Ovary (tissue), 9 donors: ENCODE data around the gene FEM1C. TPM values are rescaled to one million over a fixed set of nuclear protein-coding genes. Genes with fewer than 3 reads are reported as not detected.

Experiments
- DNase-seq, 5 donors: peaks; one replicate each; pipeline ENCODE4 v3.0.0-alpha.2; 2019 to 2020
- H3K27ac ChIP-seq, 2 donors: fragments of 200-600 bp; one replicate each; pipeline versions ENCODE4 v1.5.1 to v1.8.0; 2019 to 2022
- H3K27me3 ChIP-seq: fragments of 200-600 bp; one replicate; pipeline ENCODE4 v1.8.0; 2022
- H3K36me3 ChIP-seq: fragments of 200-600 bp; sonication (generic); one replicate; pipeline ENCODE4 v1.5.1; 2019
- H3K4me1 ChIP-seq: one replicate; pipeline ENCODE4 v1.8.1; 2013; ENCODE audit warnings: mild to moderate bottlenecking, moderate library complexity; ENCODE audit not compliant: insufficient read depth
- H3K4me3 ChIP-seq: fragments of 200-600 bp; sonication (generic); one replicate; pipeline ENCODE4 v1.5.1; 2017
- H3K9me3 ChIP-seq, 2 donors: fragments of 200-600 bp in 1 of 2; sonication (generic) in 1 of 2; one replicate each; pipeline versions ENCODE4 v1.5.1 to v1.8.1; 2013 to 2019; ENCODE audit warnings: mild to moderate bottlenecking in 1 of 2, moderate library complexity in 1 of 2
- EP300 ChIP-seq: sonication (generic); formaldehyde crosslinking; IDR thresholded peaks from one replicate; pipeline ENCODE4 v1.6.1; 2017; ENCODE audit warnings: antibody characterized with exemption
- POLR2A ChIP-seq: fragments of 450-650 bp; IDR thresholded peaks from one replicate; pipeline ENCODE4 v1.6.1; 2017; ENCODE audit warnings: antibody characterized with exemption, mild to moderate bottlenecking, moderate library complexity
- WGBS, 3 donors: extraction: QIAGEN DNeasy Blood & Tissue Kit in 1 of 3; methylation state at CpG; one replicate each; pipeline versions ENCODE4 v1.1.5 to v1.1.7; 2013 to 2017; 5-methylcytosine and 5-hydroxymethylcytosine counted together
- intact Hi-C, 4 donors: fragments of 100-400 bp; cut with DNase I; formaldehyde crosslinking; loops; one replicate each; pipeline versions ENCODE4 v1.11.0 to v1.15.1; 2022 to 2023
- polyA plus RNA-seq, 2 donors: library from polyadenylated mRNA; stranded (reverse); fragments of 200-250 nt in 1 of 2; fragments of 350-450 nt in 1 of 2; fragmentation: Illumina TruSeq in 1 of 2; extraction: RNeasy Lipid Tissue Mini Kit (QIAGEN cat#74804) in 1 of 2; gene quantifications; one replicate each; pipeline ENCODE4 v1.2.3, GENCODE V29; 2013 to 2014
- total RNA-seq, 7 donors: library from RNA; depleted of rRNA in 2 of 7; stranded (reverse); fragments of >200 nt in 2 of 7; fragmentation: NEBNext Ultra II Directional in 3 of 7; extraction: Animal tissue kit (Norgen Biotek cat#: 25700) in 3 of 7; gene quantifications; one replicate each; pipeline versions ENCODE4 v1.1.0 to v1.2.4, GENCODE V29; 2016 to 2023
- TF ChIP-seq, protein P1 (sequence below), 3 donors: fragments of 450-650 bp in 2 of 3; fragments of 200-600 bp in 1 of 3; IDR thresholded peaks; one replicate each; pipeline versions ENCODE4 v1.5.1 to v1.8.0; 2016 to 2022; ENCODE audit warnings: antibody characterized with exemption in 3 of 3, mild to moderate bottlenecking in 1 of 3
- donor health status: DM: no; HTN: no; CAD: no; lungs with moderate emphysema.
- donor health status: DM: no; HTN: no; CAD: no.
- donor health status: Bipolar disorder and iron deficiency.
- donor health status: DM: yes; HTN: yes; CAD: no.
- donor health status: DM: no; HTN: no; CAD: no.
- donor health status: DM: yes; HTN: yes; CAD: no.

Gene FEM1C
- total and polyA plus RNA-seq, 9 donors, result 6.5 to 16.6 (median 14.5) TPM

DNA sequence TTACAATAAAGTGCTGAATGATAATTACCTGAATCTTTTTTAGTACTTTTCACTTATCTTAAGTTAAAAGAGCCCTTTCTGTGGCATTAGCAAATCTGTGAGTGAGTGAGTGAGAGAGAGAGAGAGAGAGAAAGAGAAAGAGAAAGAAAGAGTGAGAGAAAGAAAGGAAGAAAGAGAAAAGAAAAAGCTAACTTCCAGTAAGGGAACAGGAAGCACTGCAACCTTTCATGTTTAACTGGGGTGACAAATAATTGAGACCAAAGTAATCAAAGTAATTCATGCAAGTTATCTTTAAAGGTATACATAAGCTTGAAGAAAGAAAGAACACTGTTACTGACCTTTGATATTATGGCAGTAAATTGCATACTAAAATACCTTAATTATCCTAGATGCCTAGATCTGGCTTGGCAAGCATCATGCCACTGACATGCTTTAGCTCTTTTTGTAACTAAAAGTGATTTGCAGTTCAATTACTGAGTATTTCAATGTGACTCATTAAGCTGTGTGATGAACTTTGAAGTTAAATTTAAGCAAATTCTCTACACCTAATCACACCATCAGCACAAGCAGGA, 21.7 kb downstream of the FEM1C start:
- Histone ChIP-seq H3K27me3 (no peaks in the 10 kb centered on the region), H3K4me3 (no peak overlapping the region), H3K4me1 (peaks cover 3% of the 10 kb centered on the region), H3K36me3 (no peaks in the 10 kb centered on the region), H3K27ac (no peak overlapping the region), H3K9me3 (no peaks in the 10 kb centered on the region)
- intact Hi-C loops, result no loop called here
- TF ChIP-seq POLR2A (no peak), EP300 (no peak)
- TF ChIP-seq, protein P1, sequence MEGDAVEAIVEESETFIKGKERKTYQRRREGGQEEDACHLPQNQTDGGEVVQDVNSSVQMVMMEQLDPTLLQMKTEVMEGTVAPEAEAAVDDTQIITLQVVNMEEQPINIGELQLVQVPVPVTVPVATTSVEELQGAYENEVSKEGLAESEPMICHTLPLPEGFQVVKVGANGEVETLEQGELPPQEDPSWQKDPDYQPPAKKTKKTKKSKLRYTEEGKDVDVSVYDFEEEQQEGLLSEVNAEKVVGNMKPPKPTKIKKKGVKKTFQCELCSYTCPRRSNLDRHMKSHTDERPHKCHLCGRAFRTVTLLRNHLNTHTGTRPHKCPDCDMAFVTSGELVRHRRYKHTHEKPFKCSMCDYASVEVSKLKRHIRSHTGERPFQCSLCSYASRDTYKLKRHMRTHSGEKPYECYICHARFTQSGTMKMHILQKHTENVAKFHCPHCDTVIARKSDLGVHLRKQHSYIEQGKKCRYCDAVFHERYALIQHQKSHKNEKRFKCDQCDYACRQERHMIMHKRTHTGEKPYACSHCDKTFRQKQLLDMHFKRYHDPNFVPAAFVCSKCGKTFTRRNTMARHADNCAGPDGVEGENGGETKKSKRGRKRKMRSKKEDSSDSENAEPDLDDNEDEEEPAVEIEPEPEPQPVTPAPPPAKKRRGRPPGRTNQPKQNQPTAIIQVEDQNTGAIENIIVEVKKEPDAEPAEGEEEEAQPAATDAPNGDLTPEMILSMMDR (IDR thresholded peaks at IDR 0.05), result no peak
- DNase-seq, result no peak

DNA sequence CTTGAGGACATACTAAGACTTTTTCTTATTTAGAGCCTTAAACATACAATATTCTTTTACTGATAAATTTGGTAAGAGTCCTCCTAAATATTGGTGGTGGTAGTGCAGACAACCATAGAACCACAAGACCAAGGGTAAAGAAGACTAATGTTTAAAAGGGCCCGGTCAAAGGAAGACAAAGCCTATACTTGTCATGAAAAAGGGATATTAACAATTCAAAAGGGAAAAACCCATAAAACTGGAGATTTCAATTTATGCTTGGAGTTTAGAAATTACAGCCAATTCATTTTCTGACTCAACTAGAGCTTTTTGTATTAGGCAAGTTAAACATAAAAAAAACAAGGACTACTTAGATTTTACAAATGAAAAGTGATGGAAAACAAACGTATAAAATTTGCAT, 24.4 kb downstream of the FEM1C start:
- intact Hi-C loops, result no loop called here
- 90 to 93% (median 92%) methylated on average over 2 of the region's 2 CpGs for WGBS, 3 donors

DNA sequence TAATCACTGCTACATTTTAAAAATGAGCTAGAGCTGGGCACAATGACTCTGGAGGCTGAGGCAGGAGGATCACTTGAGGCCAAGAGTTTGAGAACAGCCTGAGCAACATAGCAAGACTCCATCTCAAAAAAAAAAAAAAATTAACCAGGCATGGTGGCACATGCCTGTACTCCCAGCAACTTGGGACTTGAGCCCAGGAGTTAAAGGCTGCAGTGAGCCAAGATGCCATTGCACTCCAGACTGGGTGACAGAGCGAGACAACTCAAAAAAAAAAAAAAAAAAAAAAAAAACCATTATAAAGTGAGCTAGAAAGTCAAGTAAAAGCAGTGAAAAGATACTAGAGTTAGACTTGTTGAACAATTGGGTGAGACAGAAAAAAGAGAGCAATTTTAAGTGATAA, 28.2 kb downstream of the FEM1C start:
- intact Hi-C loops, result no loop called here
- Histone ChIP-seq H3K9me3 (no peaks in the 10 kb centered on the region), H3K36me3 (no peaks in the 10 kb centered on the region), H3K4me1 (no peaks in the 10 kb centered on the region), H3K27me3 (no peaks in the 10 kb centered on the region), H3K4me3 (no peak overlapping the region), H3K27ac (no peak overlapping the region)
- no peak for DNase-seq
- no peak for TF ChIP-seq POLR2A
- 90 to 96% (median 96%) methylated on average over 1 of the region's 1 CpG for WGBS, 3 donors

More for the DNA sequence above, 24.4 kb downstream of the FEM1C start:
- Histone ChIP-seq H3K4me3 (no peak overlapping the region), H3K36me3 (no peaks in the 10 kb centered on the region), H3K9me3 (no peaks in the 10 kb centered on the region), H3K27me3 (no peaks in the 10 kb centered on the region), H3K4me1 (no peaks in the 10 kb centered on the region), H3K27ac (no peak overlapping the region)
- DNase-seq, result no peak
- TF ChIP-seq, protein P1 (IDR thresholded peaks at IDR 0.05), result no peak
- TF ChIP-seq POLR2A (no peak), EP300 (no peak)

DNA sequence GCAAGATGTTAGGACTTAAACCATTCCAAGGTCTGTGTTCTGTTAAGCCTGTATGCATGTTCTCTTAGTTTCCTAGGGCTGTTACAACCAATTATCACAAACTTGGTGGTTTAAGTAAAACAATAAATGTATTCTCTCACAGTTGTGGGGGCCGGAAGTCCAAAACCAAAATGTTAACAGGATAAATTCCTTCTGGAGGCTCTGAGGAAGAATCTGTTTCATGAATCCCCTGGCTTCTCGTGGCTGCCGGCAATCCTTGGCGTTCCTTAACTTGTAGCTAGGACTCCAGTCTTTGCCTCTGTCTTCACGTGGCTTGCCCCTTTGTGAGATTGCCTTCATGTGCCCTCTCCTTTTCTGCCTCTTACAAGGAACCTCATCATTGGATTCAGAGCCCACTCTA, 30.4 kb downstream of the FEM1C start:
- Histone ChIP-seq H3K9me3 (no peaks in the 10 kb centered on the region), H3K4me1 (no peaks in the 10 kb centered on the region), H3K4me3 (no peak overlapping the region), H3K27me3 (no peaks in the 10 kb centered on the region), H3K27ac (no peak overlapping the region), H3K36me3 (no peaks in the 10 kb centered on the region)
- TF ChIP-seq POLR2A, result no peak
- TF ChIP-seq, protein P1 (IDR thresholded peaks at IDR 0.05), result no peak
- no peak for TF ChIP-seq EP300
- intact Hi-C loops, result no loop called here
- WGBS, 3 donors, result 81 to 89% (median 86%) methylated on average over 5 of the region's 5 CpGs
- no peak for DNase-seq

DNA sequence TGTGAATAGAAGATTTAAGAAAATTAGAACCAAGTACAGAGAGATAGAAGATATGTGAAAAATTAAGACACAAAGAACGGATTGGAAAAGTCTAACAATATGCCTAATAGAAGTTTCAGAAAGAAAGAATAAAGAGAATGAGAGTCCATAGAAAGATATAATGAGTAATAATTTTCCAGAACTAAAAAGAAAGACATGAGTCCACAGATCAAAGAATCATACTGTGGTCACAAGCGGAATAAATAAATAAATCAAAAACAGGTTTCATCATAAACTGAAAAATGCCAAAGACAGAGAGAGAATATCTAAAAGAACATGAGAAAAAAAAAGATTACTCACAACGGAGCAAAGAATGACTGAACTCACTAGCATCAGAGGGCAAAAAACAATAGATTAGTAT, 32.9 kb downstream of the FEM1C start:
- intact Hi-C loops, result no loop called here
- Histone ChIP-seq H3K27ac (no peak overlapping the region), H3K4me3 (no peak overlapping the region), H3K9me3 (no peaks in the 10 kb centered on the region), H3K27me3 (no peaks in the 10 kb centered on the region), H3K4me1 (no peaks in the 10 kb centered on the region), H3K36me3 (no peaks in the 10 kb centered on the region)
- no peak for TF ChIP-seq POLR2A
- TF ChIP-seq EP300, result no peak
- TF ChIP-seq, protein P1 (IDR thresholded peaks at IDR 0.05), result no peak
- no peak for DNase-seq
- 70 to 93% (median 90%) methylated on average over 3 of the region's 3 CpGs for WGBS, 3 donors
